NCI-H748 treated with DMSO at 0.1 percent for 48 hours (cell line): ENCODE data around the gene DSG3.

Source experiments
- DNase-seq: peaks from one replicate; lab custom pipeline; 2025; lab: John Stamatoyannopoulos, UW

DSG3 gene

DNA sequence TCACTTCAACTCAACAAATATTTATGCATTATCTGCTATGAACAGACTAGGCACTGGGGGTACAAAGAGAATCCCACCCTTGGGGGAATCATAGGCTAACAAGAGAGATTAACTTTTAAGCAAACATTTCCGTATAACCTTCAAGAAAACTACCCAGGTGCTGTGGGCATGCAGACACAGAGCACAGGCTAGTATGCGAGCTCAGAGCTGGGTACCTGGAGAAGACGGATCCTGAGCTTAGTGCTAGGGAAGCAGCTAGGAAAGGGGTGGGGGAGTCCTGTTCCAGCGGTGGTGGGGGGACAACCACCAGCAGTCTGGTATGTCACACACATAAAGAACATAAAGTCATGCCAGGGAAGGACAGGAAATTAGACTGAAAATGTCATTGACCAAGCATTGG is 17.5 kb upstream of the DSG3 start:
- DNase-seq: no peak

DNA sequence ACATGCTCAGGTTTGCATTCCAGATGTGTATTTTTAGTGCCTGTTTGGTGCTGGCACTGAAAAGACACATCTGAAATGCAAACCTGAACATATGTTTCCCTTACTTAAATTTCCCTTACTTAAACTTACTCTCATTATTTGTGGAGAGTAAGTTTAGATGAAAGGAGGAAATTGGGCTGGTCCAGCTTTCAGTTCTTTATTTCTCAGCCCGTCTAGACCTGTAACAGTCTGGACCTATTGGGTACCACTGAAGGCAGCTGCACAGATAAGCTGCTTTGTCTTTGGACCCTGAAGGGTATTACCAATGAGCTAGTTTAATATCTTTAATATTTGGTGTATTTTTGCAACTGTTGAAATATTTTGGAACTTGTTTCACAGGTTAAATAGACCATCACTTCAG is 17.0 kb upstream of the DSG3 start:
- no peak for DNase-seq

DNA sequence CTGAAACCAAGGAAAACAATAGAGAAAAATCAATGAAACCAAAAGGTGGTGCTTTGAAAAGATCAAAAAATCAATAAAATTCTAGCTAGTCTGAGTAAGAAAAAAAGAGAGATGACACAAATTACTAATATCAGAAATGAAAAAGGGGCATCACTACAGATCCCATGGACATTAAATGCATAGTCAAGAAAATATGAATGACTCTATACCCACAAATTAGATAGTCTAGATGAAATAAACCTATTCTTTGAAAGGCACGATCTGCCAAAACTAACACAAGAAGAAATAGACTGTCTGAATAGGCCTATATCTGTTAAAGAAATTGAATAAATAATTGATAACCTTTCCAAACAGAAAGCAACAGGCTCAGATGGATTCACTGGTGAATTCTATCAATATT is 15.2 kb upstream of the DSG3 start:
- DNase-seq: no peak

DNA sequence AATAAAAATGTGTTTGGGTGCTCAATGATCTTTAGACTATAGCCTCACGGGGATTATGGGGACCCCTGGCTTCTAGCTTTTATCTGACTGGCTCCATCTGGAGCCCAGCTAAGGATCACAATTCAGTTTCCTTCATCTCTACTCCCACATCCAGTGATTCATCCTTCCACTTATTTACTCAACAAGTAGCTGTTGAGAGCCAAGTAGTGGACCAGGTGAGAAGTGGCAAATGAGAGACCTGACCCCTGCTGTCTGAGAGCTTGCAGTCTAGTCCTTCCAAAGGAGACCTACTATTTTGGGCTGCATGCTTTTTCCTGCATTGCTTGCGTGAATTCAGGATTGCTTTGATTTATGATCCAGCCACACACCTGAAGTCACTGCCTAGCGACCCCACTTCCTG is 10.7 kb upstream of the DSG3 start:
- no peak for DNase-seq

DNA sequence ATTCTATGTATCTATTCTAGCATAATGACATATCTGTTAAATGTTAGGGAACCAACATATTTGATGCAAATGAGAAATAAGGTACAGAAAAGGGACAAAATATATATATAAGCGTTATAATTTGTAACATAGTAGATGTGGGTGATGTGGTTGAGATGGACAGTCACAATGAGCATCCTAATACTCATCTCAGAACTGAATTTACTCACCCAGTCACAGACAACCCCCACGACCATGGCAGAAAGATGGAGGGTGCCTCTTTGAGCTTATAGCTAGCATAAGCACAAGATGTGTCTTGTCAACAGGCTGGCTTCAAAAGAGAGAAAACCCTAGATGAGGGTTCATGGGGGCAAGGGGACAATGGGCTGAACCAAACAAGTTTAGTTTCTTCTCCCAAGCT is 9.1 kb upstream of the DSG3 start:
- no peak for DNase-seq

DNA sequence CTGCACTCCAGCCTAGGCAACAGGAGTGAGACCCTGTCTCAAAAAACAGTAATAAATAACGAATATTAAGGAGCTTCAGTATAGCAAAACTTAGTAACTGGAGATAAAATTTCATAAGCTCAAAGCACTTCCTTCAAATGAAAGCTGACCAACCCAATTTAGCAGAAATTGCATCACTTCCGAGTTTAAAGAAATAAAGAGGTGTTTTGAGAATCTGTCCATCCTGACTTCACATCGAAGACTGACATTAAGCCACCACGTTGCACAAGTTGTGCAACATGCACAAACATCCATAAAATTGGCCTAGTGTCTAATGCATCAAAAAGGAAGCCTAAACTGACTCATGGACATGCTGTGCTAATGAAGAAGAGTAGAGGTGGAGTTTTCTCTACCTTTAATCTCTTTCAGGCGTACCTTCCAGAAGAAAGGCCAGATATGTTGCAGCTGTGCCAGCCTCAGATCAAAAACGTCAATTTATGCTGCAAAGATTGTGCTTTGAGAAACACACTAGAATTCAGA is 7.7 kb upstream of the DSG3 start:
- DNase-seq: no peak

DNA sequence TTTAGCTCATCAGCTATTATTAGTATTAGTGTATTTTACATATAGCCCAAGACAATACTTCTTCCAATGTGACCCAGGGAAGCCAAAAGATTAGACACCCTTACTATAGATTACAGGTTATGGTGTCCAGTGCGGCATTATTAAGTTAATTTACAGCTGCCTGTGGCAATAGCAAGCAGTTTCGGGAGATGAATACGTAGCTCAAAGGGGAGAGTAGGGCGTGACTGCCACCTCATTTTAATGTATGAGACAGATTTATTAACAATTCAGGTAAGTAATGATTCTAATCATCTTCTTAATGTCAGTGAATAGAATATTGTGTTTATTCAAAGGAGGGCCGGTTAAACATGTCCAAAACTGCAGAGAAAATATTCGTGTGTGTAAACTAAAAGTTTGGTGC is 6.8 kb upstream of the DSG3 start:
- no peak for DNase-seq

DNA sequence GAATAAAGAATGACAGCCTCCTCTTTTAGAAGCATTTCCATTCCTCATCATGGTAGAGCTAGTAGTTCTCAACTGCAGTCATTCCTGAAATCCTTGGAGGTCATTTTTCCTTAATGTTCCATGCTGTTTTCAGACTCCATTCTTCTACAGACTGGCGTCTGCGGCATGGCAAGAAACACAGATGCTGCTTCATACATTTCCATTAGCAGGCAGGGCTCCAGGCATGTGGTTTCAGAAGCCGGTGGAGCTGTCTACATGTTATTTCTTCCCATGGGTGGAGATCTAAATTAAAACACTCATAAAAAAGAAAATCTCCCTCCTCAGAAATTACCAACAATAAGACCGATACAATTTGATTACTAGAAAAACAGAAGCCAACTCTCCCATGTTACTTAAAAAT is 6.0 kb upstream of the DSG3 start:
- DNase-seq: no peak

DNA sequence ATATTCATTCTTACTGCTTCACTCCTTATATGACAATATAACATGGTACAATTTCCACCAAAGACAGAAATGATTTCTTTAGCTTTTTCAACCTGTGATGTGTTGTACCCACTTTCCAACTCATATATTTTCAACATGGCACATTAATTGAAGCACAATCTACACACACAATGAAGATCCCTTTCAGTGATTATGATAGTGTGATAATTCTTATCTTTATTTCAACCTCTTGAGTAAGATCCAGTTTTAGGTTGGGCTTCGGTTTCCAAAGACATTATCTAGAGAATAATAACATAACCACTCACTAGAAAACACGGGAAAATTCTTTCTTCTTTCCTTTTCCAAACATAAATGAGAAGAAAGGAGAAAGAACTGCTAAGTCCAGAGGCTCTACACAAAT is 3.4 kb upstream of the DSG3 start:
- DNase-seq: no peak

DNA sequence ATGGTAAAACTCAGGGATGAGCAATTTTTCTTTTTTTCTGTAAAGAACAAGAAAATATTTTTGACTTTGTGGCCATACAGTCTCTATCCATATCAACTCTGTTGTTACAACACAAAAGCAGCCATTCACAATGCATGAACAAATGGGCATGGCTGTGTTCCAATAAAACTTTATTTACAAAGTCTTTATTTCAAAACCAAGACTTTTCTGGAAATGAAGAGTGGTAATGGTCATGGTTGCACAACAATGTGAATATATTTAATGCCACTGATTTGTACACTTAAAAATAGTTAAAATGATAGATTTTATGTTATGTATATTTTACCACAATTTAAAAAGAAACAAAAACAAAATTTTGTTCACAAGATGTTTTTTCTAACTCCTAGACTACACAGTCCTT is 1.6 kb upstream of the DSG3 start:
- DNase-seq: no peak

DNA sequence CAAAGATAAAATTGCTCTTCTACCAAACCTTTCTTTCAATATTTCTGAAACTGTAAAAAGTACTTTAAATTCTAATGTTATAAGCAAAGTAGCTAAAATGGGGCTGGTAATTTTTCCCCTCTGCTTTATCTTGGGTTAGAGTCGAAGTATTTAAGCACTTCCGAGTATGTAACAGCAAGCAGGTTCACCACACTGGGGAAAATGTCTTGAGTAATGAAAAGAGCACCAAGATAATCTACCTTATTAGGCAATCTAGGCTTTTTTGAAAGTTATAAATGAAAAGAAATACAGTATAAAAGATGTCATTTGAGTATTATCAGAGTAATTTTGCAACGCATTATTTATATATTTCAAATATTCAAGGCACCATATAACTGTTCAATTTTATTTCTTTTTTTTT is 687 bp upstream of the DSG3 start:
- DNase-seq: no peak

DNA sequence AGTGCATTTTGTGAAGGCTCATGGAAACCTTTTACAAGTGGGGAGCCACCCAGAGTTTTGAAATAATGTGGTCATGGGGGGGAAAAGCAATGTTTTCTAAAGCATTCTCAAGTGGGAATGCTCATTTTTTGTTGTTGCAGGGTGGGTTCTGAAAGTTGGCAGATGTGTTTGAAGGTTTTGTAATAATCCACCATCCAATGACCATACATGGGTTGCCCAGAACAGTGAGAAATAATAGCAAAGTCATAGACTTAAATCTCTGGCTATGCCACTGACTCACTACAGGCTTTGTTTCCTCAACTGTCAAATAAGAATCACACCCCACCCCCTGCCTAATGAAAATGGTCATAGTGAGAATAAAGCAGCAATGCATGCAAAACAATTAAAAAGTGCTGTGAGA is 2.9 kb downstream of the DSG3 start:
- DNase-seq: no peak

DNA sequence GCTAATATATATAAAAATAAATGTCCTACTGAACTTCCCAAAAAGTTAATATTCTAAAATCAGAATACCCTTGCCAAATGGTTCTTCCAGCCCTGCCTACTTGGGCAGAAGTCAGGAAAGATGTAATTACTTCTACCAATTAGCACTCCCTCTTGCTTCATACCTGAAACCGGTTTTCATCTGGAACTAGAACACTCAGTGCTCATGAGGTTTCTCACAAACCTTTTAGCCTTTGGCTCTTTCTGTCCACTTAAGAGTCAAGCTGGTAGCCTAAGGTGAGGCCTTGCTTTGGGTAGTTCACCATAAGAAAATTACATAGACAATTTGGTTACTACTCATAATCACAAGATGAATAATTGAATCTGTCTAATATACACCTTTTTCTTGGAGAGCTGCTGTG is 4.1 kb downstream of the DSG3 start:
- no peak for DNase-seq

DNA sequence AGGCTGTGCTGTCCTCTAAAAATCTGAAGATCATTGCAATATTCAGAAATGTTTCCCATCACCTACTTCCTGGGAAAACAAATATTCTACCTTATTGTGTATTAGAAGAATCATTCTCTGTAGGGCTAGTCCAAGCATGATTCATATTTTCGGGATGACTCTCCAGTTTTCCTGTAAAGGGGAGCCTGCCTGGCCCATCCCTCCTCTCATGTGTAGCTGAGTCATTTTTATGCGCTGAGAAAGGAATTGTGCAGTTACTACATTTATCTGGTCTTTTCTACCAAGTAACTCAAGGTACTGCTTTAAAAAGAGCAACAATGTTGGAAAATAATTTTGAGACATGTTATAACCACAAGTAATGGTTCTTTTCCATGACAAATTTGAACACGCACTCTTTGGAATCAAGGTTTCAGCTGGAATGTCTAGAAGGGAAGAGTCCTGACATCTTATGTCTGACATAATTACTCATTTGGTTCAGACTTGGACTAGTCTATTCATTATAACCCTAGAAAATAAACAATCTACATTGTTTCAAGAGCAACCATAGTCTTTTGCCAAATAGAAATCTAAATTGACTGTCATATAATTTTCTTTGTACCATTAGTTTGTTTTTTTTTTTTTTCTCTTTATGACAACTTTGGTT is 6.6 kb downstream of the DSG3 start:
- no peak for DNase-seq

DNA sequence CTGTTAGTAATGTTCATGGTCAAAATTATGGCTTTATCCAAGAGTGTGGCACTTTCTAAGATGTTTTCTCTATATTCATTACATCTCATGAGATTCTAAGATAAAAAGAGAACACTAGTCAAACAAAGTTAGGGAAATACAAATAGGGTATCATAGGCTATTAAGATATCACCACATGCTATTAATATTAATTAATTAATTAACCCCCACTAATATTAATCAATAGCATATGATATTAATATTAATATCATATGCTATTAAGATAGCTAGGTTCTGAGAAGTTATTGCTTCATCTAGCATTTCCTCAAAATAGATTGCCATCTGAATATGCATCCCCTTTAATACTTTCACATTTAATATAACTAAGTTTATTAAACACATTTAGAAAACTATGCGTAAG is 22.1 kb downstream of the DSG3 start:
- no peak for DNase-seq

DNA sequence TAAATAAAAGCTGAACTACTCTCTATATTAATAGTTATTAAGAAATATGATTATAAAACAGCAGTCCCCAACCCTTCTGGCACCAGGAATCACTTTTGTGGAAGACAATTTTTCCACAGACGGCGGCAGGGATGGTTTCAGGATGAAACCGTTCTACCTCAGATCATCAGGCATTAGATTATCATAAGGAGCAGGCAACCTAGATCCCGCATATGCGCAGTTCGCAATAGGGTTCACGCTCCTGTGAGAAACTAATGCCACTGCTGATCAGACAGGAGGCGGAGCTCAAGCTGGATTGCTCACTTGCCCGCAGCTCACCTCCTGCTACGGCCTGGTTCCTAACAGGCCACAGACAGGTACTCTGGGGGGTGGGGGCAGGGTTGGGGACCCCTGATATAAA is 31.1 kb downstream of the DSG3 start:
- no peak for DNase-seq

DNA sequence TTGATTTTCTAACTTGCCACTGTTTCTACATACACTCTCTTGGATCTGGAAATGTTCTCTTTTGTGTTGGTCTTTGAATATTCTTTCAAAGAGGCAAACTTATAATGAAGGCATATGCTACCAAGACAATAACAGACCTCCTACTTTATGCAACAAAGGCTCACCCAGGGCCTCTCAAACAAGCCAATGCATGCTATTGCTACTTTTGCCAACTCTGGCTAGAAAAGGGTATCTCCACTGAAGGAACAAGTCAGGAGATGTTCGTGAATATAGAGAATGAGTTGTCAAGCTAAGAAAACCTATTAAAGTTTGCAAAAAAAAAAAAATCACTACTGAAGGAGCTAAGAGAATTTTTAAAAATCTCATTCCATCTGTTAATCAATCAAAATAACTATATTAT is 34.5 kb downstream of the DSG3 start:
- DNase-seq: no peak

DNA sequence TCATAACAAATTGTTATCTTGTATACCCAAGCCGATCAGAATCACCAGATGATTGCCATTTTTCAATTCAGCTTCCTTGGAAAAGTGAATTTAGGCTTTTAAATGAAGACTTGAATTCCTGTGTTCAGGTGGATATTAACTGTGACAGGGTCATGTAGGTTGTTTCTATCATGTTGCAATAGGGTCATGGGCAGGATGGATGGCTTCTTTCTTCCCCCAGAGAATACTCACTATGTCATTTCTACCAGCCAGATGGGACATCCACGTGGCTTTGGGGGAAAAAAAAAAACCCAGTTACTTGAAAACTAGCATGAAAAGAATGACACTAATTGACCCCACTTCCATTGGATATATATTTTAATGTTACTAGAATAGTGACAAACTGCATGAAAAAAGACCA is 35.9 kb downstream of the DSG3 start:
- no peak for DNase-seq

DNA sequence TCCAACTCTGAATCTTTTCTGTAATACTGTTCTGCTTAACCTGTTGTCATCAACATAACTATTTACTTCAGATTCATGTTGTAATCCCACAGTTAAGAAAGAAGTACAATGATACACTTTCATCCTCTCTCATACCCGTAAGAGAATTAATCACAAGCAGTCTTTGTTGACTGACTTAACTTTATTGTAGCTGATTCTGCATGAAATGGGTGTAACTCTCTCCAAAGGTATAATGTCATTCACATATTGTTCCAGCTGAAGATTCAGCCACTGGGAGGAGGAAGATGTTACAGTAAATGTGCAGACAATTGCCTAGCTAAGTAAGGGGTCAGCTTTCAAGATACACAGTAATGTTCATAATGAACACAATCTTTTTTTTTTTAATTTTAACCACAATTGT is 36.9 kb downstream of the DSG3 start:
- DNase-seq: no peak

DNA sequence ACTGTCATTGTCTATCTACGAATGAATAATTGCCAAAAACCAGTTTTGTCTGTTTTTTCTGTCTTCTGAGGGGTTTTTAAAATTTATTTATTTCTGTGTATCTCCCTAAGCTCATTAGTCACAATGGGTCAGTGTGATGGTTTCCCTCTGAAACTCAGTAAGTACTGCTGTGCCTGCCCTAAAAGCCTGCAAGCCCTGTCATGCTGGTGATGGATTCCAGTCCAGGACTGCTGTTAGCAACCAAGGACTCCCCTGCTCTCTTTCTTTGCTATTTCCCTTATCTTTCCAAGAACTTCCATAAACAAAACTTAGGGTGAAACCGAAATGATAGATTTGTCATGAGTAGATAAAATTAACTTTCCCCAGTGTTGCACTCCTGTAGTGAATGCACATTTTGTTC is 38.6 kb downstream of the DSG3 start:
- DNase-seq: no peak

DNA sequence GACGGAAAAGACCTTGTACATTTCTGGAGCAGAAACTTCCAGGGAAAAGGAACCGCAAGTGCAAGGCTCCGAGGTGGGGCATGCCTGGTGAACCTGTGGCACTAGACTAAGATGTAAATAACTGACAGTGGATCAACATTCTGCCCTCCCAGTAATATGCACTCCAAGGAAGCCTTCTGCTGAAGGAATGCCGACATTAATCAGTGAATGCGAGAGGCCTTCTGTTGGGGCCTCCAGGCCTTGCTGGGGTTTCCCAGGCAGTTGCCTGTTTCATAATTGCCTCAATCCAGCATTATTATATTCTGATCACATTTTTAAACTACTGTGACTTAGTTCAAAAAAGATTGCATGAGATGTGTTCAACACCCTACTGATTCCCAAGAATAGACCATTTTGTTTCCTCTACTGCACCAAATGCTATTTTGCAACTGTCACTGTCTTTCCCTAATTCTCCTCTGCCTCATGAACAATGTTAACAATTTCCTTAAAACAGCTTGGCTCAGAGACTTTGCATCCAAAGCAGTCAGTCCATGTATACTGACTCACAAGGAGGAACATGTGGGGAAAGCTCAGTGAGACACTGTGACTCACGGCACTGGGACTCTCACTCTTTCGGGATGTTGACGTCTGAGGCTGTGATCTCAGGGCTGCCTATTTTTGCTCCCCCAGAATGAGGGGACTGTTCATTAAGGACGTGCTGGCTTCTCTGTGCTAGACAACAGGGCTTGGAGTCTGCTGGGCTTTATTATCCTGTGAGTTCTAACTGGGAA is 39.9 kb downstream of the DSG3 start:
- no peak for DNase-seq

DNA sequence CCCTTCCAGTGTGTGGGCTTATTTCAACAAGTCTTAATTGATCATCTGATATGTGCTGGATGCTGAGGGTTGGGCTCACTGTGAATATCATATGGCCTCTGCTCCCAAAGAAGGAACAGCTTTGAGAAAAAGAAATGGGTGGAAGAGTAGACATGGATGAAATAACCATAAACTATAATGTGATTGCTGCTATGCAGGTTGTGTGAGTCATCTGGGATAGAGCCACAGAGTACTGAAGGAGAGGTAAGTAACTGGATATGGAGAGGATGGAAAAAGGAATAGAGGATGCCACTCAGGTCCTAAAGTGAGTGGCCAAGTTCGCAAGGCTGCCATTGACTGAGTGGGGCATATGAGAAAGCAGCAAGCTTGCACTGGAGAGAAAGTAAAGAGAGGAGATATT is 41.8 kb downstream of the DSG3 start:
- DNase-seq: no peak

DNA sequence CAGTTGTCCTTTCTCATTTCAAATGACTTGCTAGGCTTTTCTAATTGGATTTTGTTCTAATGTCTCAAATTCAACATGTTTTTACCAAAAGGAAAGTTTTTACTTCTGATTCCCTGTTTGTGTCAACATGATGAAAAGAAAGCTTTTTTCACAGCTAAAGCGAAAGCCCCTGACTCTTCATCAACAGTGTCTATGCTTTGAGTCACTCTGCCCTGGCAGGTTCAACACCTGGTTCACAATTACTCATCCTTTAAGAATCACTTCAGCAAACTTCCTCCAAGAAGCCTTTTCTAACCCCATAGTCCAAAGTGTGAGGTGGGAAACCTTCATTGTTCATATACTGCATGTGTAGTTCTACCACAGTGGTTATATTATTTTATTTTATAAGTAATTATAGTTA is 42.8 kb downstream of the DSG3 start:
- no peak for DNase-seq

DNA sequence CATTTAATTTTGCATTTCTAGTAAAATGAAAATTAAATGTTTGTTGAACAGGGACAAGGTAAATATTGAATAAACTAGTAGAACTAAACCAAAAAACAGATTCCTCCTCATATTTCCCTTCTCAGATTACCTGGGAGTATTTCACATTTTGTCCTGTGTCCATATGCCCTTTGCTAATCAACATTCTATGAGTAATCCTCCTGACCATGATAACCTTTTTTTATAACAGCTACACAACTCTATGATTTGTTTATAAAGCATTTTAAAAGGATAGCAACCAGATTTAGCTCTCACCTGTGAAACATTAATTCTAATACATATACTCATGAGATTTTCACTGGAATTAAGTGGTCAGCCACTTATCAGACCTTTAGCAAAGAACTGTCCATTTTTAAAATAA is 43.3 kb downstream of the DSG3 start:
- DNase-seq: no peak
